ENCODE results near the gene DXO.
"Not testable (repeated sequence)": the region's sequence is repeated elsewhere in the genome, so short reads cannot be mapped to it uniquely, and the experiment has no call there.

DXO gene

DNA sequence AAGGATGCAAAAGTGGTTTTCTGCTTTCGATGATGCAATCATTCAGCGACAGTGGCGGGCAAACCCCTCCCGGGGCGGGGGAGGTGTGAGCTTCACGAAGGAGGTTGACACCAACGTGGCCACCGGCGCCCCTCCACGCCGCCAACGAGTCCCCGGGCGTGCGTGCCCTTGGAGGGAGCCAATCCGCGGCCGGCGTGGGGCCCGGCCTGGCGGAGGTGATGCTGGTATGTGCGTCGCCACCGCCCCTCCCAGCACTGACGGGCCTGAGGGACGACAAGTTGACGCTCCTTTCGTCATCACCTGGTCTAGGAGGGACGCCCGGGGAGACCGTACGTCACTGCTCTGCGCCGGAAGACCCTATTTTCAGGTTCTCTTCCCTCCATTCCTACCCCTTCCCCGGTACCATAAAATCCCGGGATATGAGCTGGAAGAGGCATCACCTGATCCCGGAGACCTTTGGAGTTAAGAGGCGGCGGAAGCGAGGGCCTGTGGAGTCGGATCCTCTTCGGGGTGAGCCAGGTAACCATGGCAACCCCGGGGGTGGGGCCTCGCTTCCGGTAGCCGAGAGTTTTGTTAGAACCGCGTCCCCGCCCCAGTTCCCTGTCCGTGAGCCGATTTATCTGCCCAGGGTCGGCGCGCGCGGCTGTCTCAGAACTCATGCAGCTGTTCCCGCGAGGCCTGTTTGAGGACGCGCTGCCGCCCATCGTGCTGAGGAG, at the start of gene DXO:
Gene DXO (minus strand): TSS at position 146 of the 716 bp plus-strand sequence. CDS start 463 bp downstream, outside the sequence.
- DNase-seq (ENCODE audit: low spot score), result peak; percentile 99

GRCh38 chr6:32014547-32014946, 42.6 kb upstream of the DXO start, which contains the start of gene C4B:
Gene C4B (plus strand): TSS chr6:32014795. CDS start chr6:32014846, 51 bp downstream.
- DNase-seq (ENCODE audit: low spot score), result not testable (repeated sequence)

DNA sequence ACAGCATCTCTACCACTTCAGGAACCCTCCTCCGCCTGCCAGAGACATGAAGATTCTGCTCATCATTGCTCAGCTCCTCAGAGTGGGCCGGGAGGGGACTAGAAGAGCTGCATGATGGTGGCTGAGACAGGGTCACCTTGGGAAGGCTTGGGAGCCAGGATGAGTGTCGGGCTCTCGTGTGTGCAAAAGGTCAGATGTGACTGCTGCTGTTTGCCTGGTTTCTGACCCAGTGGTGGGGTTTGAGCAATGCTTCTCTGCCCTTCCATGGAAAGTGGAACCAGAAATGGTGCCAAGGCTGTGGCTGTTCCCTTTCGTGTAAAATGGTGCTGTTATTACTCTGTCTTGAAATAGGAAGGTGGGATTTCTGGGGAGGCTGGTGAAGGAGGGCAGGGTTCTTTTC, 41.8 kb upstream of the DXO start:
- not testable (repeated sequence) for DNase-seq (ENCODE audit: low spot score)

DNA sequence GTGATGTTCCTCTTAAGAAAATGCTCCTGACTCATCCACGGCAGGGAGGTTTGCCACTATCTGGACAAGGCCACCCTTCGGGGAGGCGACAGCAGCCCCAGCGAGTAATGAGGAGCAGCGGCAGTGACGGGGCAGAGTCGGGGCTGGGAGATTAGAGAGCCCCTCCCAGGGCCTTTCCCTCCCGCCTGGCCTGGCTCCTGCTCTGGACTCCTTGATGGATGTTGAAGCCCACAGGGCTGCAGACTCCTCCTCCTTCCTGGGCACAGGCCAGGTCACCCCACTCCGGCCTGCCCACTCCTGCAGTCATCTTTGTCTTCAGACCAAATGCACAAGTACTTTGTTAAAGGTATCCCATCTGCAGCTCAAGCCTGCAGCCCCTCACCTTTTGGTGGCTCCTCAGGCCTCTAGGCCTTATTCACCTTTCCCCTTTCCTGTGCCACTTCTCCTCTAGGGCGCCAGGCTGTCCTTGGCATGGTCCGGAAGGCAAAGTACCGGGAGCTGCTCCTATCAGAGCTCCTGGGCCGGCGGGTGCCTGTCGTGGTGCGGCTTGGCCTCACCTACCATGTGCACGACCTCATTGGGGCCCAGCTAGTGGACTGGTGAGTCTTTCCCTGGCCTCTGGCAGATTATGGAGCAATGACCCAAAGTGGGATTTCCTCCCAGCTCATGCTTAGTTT, 41.1 kb upstream of the DXO start:
- DNase-seq (ENCODE audit: low spot score), result not testable (repeated sequence)

- DNase-seq (ENCODE audit: low spot score), result not testable (repeated sequence)
Observed at GRCh38 chr6:32010856-32011530, 39.1 kb upstream of the DXO start.

- not testable (repeated sequence) for DNase-seq (ENCODE audit: low spot score)
Observed at GRCh38 chr6:32009537-32009936, 37.6 kb upstream of the DXO start.

- not testable (repeated sequence) for DNase-seq (ENCODE audit: low spot score)
Observed at GRCh38 chr6:32008616-32009015, 36.7 kb upstream of the DXO start.

DNA sequence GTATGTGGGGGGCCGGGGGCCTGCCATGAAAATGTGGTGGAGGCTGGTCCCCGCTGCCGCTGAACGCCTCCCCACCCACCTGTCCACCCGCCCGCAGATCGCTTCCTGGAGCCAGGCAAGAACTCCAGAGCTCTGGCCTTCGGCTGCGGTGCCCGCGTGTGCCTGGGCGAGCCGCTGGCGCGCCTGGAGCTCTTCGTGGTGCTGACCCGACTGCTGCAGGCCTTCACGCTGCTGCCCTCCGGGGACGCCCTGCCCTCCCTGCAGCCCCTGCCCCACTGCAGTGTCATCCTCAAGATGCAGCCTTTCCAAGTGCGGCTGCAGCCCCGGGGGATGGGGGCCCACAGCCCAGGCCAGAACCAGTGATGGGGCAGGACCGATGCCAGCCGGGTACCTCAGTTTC, 36.1 kb upstream of the DXO start:
- not testable (repeated sequence) for DNase-seq (ENCODE audit: low spot score)

DNA sequence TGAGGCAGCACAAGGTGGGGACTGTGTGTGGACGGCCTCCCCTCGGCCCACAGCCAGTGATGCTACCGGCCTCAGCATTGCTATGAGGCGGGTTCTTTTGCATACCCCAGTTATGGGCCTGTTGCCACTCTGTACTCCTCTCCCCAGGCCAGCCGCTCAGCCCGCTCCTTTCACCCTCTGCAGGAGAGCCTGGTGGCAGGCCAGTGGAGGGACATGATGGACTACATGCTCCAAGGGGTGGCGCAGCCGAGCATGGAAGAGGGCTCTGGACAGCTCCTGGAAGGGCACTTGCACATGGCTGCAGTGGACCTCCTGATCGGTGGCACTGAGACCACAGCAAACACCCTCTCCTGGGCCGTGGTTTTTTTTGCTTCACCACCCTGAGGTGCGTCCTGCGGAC, 35.1 kb upstream of the DXO start:
- DNase-seq (ENCODE audit: low spot score), result not testable (repeated sequence)

DNA sequence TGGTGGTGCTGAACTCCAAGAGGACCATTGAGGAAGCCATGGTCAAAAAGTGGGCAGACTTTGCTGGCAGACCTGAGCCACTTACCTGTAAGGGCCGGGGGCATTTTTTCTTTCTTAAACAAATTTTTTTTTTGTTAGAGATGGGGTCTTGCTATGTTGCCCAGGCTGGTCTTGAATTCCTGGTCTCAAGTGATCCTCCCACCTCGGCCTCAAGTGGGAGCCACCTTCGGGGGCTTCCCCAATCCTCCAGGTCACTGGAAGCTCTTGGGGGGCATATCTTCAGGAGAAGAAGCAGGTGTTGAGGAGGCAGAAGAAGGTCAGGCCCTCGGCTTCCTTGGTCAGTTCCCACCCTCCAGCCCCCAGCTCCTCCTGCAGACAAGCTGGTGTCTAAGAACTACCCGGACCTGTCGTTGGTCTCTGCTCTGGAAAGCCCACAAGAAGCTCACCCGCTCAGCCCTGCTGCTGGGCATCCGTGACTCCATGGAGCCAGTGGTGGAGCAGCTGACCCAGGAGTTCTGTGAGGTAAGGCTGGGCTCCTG, 34.1 kb upstream of the DXO start:
- not testable (repeated sequence) for DNase-seq (ENCODE audit: low spot score)

DNA sequence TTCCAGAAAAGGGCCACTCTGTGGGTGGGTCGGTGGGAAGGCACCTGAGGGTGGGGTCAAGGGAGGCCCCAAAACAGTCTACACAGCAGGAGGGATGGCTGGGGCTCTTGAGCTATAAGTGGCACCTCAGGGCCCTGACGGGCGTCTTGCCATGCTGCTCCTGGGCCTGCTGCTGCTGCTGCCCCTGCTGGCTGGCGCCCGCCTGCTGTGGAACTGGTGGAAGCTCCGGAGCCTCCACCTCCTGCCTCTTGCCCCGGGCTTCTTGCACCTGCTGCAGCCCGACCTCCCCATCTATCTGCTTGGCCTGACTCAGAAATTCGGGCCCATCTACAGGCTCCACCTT, 33.6 kb upstream of the DXO start:
- DNase-seq (ENCODE audit: low spot score), result not testable (repeated sequence)

DNA sequence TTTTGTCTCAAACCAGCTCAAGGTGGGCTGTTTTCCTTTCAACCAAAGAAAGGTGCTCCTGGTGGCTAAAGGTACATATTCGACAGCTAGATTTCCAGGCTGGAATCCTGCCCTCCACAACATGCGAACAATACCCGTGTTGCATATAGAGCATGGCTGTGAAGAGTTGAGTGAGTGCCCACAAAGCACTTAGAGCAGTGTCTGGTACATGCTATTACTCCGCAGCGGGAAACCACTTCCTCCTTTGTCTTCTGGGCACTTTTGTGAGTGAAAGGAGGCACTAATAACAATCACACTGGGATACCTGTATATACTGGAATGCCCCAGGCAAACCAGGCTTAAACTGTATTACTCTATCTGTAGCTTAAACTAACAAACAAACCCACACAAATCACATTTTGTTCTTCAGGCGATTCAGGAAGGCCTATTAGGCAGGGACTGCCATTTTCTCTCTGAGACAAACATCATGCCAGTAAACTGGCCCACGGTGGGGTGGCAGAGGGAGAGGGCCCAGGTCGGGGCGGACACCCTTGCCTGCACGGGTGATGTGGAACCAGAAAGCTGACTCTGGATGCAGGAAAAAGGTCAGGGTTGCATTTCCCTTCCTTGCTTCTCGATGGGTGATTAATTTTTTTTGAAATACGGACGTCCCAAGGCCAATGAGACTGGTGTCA, 33.1 kb upstream of the DXO start:
- DNase-seq (ENCODE audit: low spot score), result not testable (repeated sequence)

GRCh38 chr6:32004393-32004792, 32.5 kb upstream of the DXO start:
- DNase-seq (ENCODE audit: low spot score), result not testable (repeated sequence)

DNA sequence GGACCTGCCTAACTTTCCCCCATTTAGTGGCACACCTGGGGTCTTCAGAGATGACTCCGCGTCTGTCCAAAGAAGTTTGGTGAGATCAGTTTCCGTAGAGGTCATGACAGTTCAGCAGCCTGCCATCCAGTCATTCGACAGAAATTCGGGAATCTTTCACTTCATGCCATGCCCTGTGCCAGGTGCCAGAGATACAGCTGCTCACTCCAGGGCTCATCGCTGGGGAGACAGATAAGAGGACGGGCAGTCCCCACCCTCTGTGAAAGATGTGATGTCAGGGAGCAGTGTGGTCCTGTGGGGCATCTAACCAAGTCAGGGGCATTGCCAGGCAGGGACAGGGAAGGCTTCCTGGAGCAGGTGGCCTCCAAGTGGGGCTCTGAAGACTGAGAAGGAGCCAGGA, 31.4 kb upstream of the DXO start:
- DNase-seq (ENCODE audit: low spot score), result not testable (repeated sequence)

GRCh38 chr6:32002546-32003268, 30.8 kb upstream of the DXO start:
- DNase-seq (ENCODE audit: low spot score), result not testable (repeated sequence)

- not testable (repeated sequence) for DNase-seq (ENCODE audit: low spot score)
Observed at GRCh38 chr6:31996385-31996784, 24.4 kb upstream of the DXO start.

DNA sequence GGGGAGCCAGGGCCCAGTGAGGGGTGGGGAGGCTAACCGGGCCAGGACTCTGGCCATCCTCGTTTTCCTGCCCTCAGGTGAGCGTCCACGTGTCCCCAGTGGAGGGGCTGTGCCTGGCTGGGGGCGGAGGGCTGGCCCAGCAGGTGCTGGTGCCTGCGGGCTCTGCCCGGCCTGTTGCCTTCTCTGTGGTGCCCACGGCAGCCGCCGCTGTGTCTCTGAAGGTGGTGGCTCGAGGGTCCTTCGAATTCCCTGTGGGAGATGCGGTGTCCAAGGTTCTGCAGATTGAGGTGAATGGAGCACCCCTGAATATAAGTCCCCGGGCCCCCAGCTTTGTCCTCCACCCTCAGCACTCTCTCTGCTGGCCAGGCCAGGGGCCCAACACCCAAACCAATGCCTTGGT, 22.5 kb upstream of the DXO start:
- not testable (repeated sequence) for DNase-seq (ENCODE audit: low spot score)

DNA sequence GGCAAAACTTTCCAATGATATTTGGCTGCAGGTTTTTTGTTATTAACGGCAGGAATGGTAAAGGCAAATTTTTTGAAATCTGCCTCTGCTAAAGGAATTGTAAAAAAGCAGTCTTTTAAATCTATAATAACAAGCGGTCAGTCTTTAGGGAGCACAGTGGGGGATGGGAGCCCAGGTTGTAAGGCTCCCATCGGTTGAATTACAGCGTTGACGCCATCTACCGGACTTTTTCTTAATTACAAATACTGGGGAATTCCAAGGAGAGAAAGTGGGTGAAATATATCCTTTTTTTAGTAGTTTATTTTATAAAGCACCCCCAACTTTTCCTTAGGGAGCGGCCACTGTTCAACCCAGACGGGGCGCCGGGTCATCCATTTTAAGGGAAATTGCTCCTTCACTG, 17.4 kb upstream of the DXO start:
- DNase-seq (ENCODE audit: low spot score), result not testable (repeated sequence)

DNA sequence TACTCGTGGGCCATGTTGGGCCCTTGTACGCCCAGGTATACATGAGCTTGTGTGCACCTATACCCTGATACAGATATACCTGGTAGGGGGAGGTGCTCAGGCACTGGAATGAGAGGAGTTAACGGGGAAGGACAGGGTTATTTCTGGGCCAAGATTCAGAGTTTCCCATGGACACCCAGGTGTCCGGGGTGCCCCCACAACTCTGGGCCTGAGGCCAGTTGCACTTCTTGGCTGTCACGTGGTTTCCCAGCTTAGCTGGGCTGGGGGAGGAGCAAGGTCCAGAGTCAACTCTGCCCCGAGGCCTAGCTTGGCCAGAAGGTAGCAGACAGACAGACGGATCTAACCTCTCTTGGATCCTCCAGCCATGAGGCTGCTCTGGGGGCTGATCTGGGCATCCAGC, 9.8 kb upstream of the DXO start, which contains the start of gene C4A:
Gene C4A (plus strand): TSS at position 314 of the 400 bp plus-strand sequence. CDS start 51 bp downstream, at position 365.
- not testable (repeated sequence) for DNase-seq (ENCODE audit: low spot score)

- not testable (repeated sequence) for DNase-seq (ENCODE audit: low spot score)
Observed at GRCh38 chr6:31980998-31981397, 9.1 kb upstream of the DXO start.
